Endodermal cell (in vitro differentiated cells): ENCODE measurements around the gene PAMR1. TPM values are rescaled to one million over a fixed set of nuclear protein-coding genes. Genes with fewer than 3 reads are reported as not detected.

Experiments used
- DNase-seq: peaks from one replicate; pipeline ENCODE4 v3.0.0-alpha.2; 2017
- H3K27ac ChIP-seq: 2 replicates; pipeline ENCODE4 v1.5.1; 2013; ENCODE audit warnings: mild to moderate bottlenecking, low read depth, low read length, moderate library complexity
- H3K27me3 ChIP-seq: 2 replicates; pipeline ENCODE4 v1.6.1; 2013; ENCODE audit warnings: mild to moderate bottlenecking, low read length, moderate library complexity; ENCODE audit not compliant: insufficient read depth, control insufficient read depth, poor library complexity, severe bottlenecking
- H3K36me3 ChIP-seq: 2 replicates; pipeline ENCODE4 v1.7.0; 2013; ENCODE audit warnings: mild to moderate bottlenecking, low read length, moderate library complexity; ENCODE audit not compliant: control insufficient read depth, insufficient read depth
- H3K4me1 ChIP-seq: one replicate; pipeline ENCODE4 v1.7.0; 2013; ENCODE audit warnings: low read length; ENCODE audit not compliant: control insufficient read depth, insufficient read depth
- H3K4me3 ChIP-seq: 2 replicates; pipeline ENCODE4 v1.5.1; 2013; ENCODE audit warnings: mild to moderate bottlenecking, low read length, moderate library complexity
- H3K9ac ChIP-seq: 2 replicates; pipeline ENCODE4 v1.6.1; 2013; ENCODE audit warnings: mild to moderate bottlenecking, low read length, moderate library complexity; ENCODE audit not compliant: poor library complexity, severe bottlenecking; ENCODE audit errors: extremely low read depth
- H3K9me3 ChIP-seq: 2 replicates; pipeline ENCODE4 v1.6.1; 2013; ENCODE audit warnings: mild to moderate bottlenecking, low read length, moderate library complexity; ENCODE audit not compliant: control insufficient read depth
- H3K27ac Mint-ChIP-seq: 2 replicates; pipeline ENCODE4 v1.8.0; 2020; ENCODE audit warnings: mixed read lengths
- H3K27me3 Mint-ChIP-seq: 2 replicates; pipeline ENCODE4 v1.8.0; 2021; ENCODE audit warnings: mild to moderate bottlenecking, mixed read lengths; ENCODE audit not compliant: insufficient read depth
- H3K36me3 Mint-ChIP-seq: 2 replicates; pipeline ENCODE4 v1.8.0; 2020; ENCODE audit warnings: low read depth, mixed read lengths
- H3K4me1 Mint-ChIP-seq: 2 replicates; pipeline ENCODE4 v1.8.0; 2020; ENCODE audit warnings: mixed read lengths
- H3K4me3 Mint-ChIP-seq: 2 replicates; pipeline ENCODE4 v1.8.0; 2020; ENCODE audit warnings: mild to moderate bottlenecking, moderate library complexity, mixed read lengths
- H3K9me3 Mint-ChIP-seq: 2 replicates; pipeline ENCODE4 v1.8.0; 2020; ENCODE audit warnings: mild to moderate bottlenecking, mixed read lengths
- CTCF ChIP-seq: fragments of 200-600 bp; sonication (generic); conservative IDR thresholded peaks from 2 replicates; pipeline ENCODE4 v1.5.0; 2021; ENCODE audit warnings: antibody characterized with exemption, mild to moderate bottlenecking
- whole genome bisulfite sequencing, 2 experiments: methylation state at CpG; one replicate each; pipeline versions ENCODE4 v1.1.5 to v1.1.7; 2013; ENCODE audit warnings: missing lambda C conversion rate in 2 of 2, mixed read lengths in 1 of 2; ENCODE audit not compliant: insufficient coverage in 1 of 2, insufficient read length in 1 of 2; 5-methylcytosine and 5-hydroxymethylcytosine counted together
- long read RNA-seq, 4 experiments: library from polyadenylated mRNA in 2 of 4; library from RNA in 1 of 4; library from capped mRNA in 1 of 4; stranded (forward) in 3 of 4; unstranded in 1 of 4; transcript quantifications; one replicate each; pipeline ENCODE4 v2.0.0, GENCODE V29; 2020 to 2021; ENCODE audit warnings: inconsistent platforms in 1 of 4
- polyA plus RNA-seq, 2 experiments: library from polyadenylated mRNA; stranded (reverse); fragments of 50-300 nt; gene quantifications; one replicate each; pipeline ENCODE4 v1.2.3, GENCODE V29; 2013
- total RNA-seq, 2 donors: library from RNA; stranded (reverse); fragmentation: NEBNext Ultra II Directional in 1 of 2; extraction: Animal tissue kit (Norgen Biotek cat#: 25700) in 1 of 2; gene quantifications; 2 replicates in 1 of 2; 3 replicates in 1 of 2; pipeline ENCODE4 v1.2.1, GENCODE V29; 2021

PAMR1 gene
- total RNA-seq: 10 to 100 TPM; 55.3 to 79.0 TPM
- 13.7 TPM for polyA plus RNA-seq (2013, experiment 1 of 2)
- 14.2 TPM for polyA plus RNA-seq (2013, experiment 2 of 2)
- long read RNA-seq, experiment 1, transcript PAMR1-209 (12 exons, 2,785 nt): minor isoform, 5 of 41 reads
- long read RNA-seq, experiment 1, transcript PAMR1-207 (11 exons, 3,142 nt): major isoform, 16 of 41 reads
- long read RNA-seq, experiment 1, partial matches to known transcripts: 11 of 41 reads
- long read RNA-seq, experiment 1, other reads (novel, unspliced or antisense): 9 of 41 reads
- long read RNA-seq, experiment 2, transcript PAMR1-207 (11 exons, 3,142 nt): major isoform, 93 of 129 reads
- long read RNA-seq, experiment 2, transcript PAMR1-209 (12 exons, 2,785 nt): minor isoform, 16 of 129 reads
- long read RNA-seq, experiment 2, partial matches to known transcripts: 11 of 129 reads
- long read RNA-seq, experiment 2, other reads (novel, unspliced or antisense): 8 of 129 reads
- long read RNA-seq, experiment 3, transcript PAMR1-209 (12 exons, 2,785 nt): minor isoform, 70 of 334 reads
- long read RNA-seq, experiment 3, transcript PAMR1-207 (11 exons, 3,142 nt): major isoform, 241 of 334 reads
- long read RNA-seq, experiment 3, partial matches to known transcripts: 6 of 334 reads
- long read RNA-seq, experiment 3, other reads (novel, unspliced or antisense): 16 of 334 reads
- long read RNA-seq, experiment 4, transcript PAMR1-207 (11 exons, 3,142 nt): major isoform, 22 of 71 reads
- long read RNA-seq, experiment 4, partial matches to known transcripts: 41 of 71 reads
- long read RNA-seq, experiment 4, other reads (novel, unspliced or antisense): 4 of 71 reads

- Mint-ChIP-seq H3K4me1 (peaks cover 40% of the 10 kb centered on the region), H3K36me3 (no peaks in the 10 kb centered on the region), H3K4me3 (peak within 1 kb of the TSS; percentile 70), H3K27me3 (peaks cover 53% of the 10 kb centered on the region), H3K9me3 (peaks cover 10% of the 10 kb centered on the region), H3K27ac (peak within 1 kb of the TSS; percentile 14)
- WGBS, 2 experiments: 6 to 10% methylated on average over 13 to 34 of the region's 34 CpGs
- no peak for TF ChIP-seq CTCF
- no peak within 1 kb of the TSS for H3K27ac ChIP-seq
- peaks cover 8% of the 10 kb centered on the region for H3K9me3 ChIP-seq
- H3K4me1 ChIP-seq: peaks cover 7% of the 10 kb centered on the region
- DNase-seq: peak; percentile 92
- no peak within 1 kb of the TSS for H3K9ac ChIP-seq
- H3K27me3 ChIP-seq: peaks cover 25% of the 10 kb centered on the region
- H3K36me3 ChIP-seq: no peaks in the 10 kb centered on the region
- H3K4me3 ChIP-seq: peak within 1 kb of the TSS; percentile 73
These were observed at the start of gene PAMR1 for GRCh38 chr11:35525501-35526175. Gene PAMR1 (minus strand): TSS chr11:35525616. CDS start chr11:35525585, 31 bp downstream.

- Histone ChIP-seq H3K27me3 (no peaks in the 10 kb centered on the region), H3K9ac (no peak overlapping the region), H3K4me1 (no peaks in the 10 kb centered on the region), H3K27ac (no peak overlapping the region), H3K36me3 (no peaks in the 10 kb centered on the region), H3K9me3 (peaks cover 39% of the 10 kb centered on the region), H3K4me3 (no peak overlapping the region)
- WGBS, 2 experiments: 97 to 100% methylated on average over 1 to 3 of the region's 3 CpGs
- TF ChIP-seq CTCF: no peak
- Mint-ChIP-seq H3K36me3 (no peaks in the 10 kb centered on the region), H3K27me3 (peaks cover 6% of the 10 kb centered on the region), H3K9me3 (peaks cover 10% of the 10 kb centered on the region), H3K27ac (no peak overlapping the region), H3K4me3 (no peak overlapping the region), H3K4me1 (peaks cover 13% of the 10 kb centered on the region)
- DNase-seq: no peak
These were observed 46.3 kb upstream of the PAMR1 start for GRCh38 chr11:35571696-35572095.

- no peak overlapping the region for H3K4me3 ChIP-seq
- H3K27me3 Mint-ChIP-seq: peaks cover 1% of the 10 kb centered on the region
- H3K27ac ChIP-seq: no peak overlapping the region
- DNase-seq: peak; percentile 76
- H3K4me1 ChIP-seq: no peaks in the 10 kb centered on the region
- no peak overlapping the region for H3K4me3 Mint-ChIP-seq
- peaks cover 13% of the 10 kb centered on the region for H3K4me1 Mint-ChIP-seq
- H3K9me3 Mint-ChIP-seq: peaks cover 7% of the 10 kb centered on the region
- TF ChIP-seq CTCF: no peak
- WGBS, 2 experiments: 67 to 80% methylated on average over 1 of the region's 1 CpG
- H3K9me3 ChIP-seq: peaks cover 21% of the 10 kb centered on the region
- H3K27ac Mint-ChIP-seq: peak overlapping the region; percentile 75
- H3K36me3 ChIP-seq: no peaks in the 10 kb centered on the region
- no peaks in the 10 kb centered on the region for H3K27me3 ChIP-seq
- no peaks in the 10 kb centered on the region for H3K36me3 Mint-ChIP-seq
- H3K9ac ChIP-seq: no peak overlapping the region
These were observed 42.5 kb upstream of the PAMR1 start for GRCh38 chr11:35567737-35568465.
